Measurements from ENCODE around the gene AURKA.

DNA sequence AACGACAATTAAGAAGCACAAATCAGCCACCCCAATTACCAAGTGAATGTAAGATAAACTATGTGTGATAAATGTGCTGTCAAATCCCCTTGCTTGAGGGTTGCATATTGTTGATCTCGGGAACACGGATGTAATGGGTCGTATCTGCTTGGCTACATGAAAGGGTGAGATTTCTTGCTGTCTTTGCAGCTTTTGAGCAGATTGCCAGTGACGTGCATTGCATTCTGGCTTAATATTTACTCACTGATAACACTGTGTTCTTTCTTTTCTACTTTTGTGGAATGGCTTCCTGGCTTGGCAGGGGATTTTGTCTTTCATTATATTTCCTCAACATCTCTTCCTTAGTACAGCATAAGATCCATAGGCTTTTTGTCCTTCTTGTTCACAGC is 43.7 kb downstream of the AURKA start:
- TF ChIP-seq, protein P1, sequence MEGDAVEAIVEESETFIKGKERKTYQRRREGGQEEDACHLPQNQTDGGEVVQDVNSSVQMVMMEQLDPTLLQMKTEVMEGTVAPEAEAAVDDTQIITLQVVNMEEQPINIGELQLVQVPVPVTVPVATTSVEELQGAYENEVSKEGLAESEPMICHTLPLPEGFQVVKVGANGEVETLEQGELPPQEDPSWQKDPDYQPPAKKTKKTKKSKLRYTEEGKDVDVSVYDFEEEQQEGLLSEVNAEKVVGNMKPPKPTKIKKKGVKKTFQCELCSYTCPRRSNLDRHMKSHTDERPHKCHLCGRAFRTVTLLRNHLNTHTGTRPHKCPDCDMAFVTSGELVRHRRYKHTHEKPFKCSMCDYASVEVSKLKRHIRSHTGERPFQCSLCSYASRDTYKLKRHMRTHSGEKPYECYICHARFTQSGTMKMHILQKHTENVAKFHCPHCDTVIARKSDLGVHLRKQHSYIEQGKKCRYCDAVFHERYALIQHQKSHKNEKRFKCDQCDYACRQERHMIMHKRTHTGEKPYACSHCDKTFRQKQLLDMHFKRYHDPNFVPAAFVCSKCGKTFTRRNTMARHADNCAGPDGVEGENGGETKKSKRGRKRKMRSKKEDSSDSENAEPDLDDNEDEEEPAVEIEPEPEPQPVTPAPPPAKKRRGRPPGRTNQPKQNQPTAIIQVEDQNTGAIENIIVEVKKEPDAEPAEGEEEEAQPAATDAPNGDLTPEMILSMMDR (conservative IDR thresholded peaks at IDR 0.05; ENCODE audit: low read depth in 2 of 2) = no peak
- TF ChIP-seq EZH2phosphoT487 (IDR thresholded peaks at IDR 0.05; ENCODE audit: unreplicated experiment) = no peak
- no peak for TF ChIP-seq POLR2AphosphoS5 (IDR thresholded peaks at IDR 0.05; ENCODE audit: low read depth)
- no peak for TF ChIP-seq REST (IDR thresholded peaks at IDR 0.05; ENCODE audit: unreplicated experiment)
